Omental fat pad (tissue), 4 donors: ENCODE data around the gene CENPQ. TPM values are rescaled to one million over a fixed set of nuclear protein-coding genes. Genes with fewer than 3 reads are reported as not detected.
"Not testable (repeated sequence)": the region's sequence is repeated elsewhere in the genome, so short reads cannot be mapped to it uniquely, and the experiment has no call there.

Experiments used
- ATAC-seq: fragments of 150-250 bp; one replicate; pipeline ENCODE4 v1.9.1; 2016; ENCODE audit warnings: mild to moderate bottlenecking, moderate library complexity; ENCODE audit not compliant: low FRiP score
- DNase-seq: peaks from one replicate; pipeline ENCODE4 v3.0.0-alpha.2; 2019; ENCODE audit warnings: low spot score
- CTCF ChIP-seq, 3 donors: fragments of 450-650 bp; IDR thresholded peaks; one replicate each; pipeline ENCODE4 v1.5.1; 2016 to 2017; ENCODE audit warnings: antibody characterized with exemption in 3 of 3, mild to moderate bottlenecking in 3 of 3, moderate library complexity in 2 of 3
- total RNA-seq, 4 donors: library from RNA; depleted of rRNA; stranded (reverse); fragments of >200 nt; gene quantifications; one replicate each; pipeline ENCODE4 v1.1.0, GENCODE V29; 2016

CENPQ gene
- total RNA-seq, 4 donors from 2014 or later = 1.8 to 6.8 (median 4.5) TPM

GRCh38 chr6:49479308-49479970 is 16.3 kb downstream of the CENPQ start:
- DNase-seq (no peak), ATAC-seq (no peak)
- TF ChIP-seq CTCF (IDR thresholded peaks at IDR 0.05) = no peak

GRCh38 chr6:49481846-49482245 is 18.7 kb downstream of the CENPQ start:
- not testable (repeated sequence) for DNase-seq, ATAC-seq

DNA sequence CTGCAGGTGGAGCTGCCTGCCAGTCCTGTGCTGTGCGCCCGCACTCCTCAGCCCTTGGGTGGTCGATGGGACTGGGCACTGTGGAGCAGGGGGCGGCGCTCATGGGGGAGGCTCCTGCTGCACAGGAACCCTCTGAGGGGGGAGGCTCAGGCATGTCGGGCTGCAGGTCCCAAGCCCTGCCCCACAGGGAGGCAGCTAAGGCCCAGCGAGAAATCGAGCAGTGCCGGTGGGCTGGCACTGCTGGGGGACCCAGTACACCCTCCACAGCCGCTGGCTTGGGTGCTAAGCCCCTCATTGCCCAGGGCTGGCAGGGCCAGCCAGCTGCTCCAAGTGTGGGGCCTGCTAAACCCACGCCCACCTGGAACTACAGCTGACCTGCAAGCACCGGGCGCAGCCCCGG is 20.2 kb downstream of the CENPQ start:
- ATAC-seq, DNase-seq: not testable (repeated sequence)

GRCh38 chr6:49490633-49491032 is 27.5 kb downstream of the CENPQ start:
- DNase-seq = no peak
- TF ChIP-seq CTCF (IDR thresholded peaks at IDR 0.05) = no peak
- ATAC-seq = no peak

- DNase-seq (no peak), ATAC-seq (no peak)
- no peak for TF ChIP-seq CTCF (IDR thresholded peaks at IDR 0.05)
These were observed 34.1 kb downstream of the CENPQ start for GRCh38 chr6:49497304-49497703.

DNA sequence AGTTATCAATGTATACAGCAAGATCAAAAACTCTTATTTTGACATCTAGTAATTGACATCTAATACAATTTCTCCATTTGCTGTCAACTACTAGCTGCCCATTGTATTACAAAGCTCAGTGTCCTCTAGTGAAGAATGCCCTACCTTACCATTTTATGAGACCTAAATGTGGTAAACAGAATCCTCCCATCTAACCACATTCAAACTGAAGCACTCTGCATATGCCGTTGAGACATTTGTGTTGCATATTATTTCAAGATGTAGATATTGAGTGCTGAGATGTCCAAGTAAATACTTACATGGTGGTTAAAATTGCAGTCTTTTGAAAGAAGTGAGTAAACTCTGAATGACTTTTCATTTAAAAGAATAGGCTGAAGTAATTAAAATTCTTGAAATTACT is 36.0 kb downstream of the CENPQ start:
- no peak for ATAC-seq
- DNase-seq = no peak
- no peak for TF ChIP-seq CTCF (IDR thresholded peaks at IDR 0.05)

DNA sequence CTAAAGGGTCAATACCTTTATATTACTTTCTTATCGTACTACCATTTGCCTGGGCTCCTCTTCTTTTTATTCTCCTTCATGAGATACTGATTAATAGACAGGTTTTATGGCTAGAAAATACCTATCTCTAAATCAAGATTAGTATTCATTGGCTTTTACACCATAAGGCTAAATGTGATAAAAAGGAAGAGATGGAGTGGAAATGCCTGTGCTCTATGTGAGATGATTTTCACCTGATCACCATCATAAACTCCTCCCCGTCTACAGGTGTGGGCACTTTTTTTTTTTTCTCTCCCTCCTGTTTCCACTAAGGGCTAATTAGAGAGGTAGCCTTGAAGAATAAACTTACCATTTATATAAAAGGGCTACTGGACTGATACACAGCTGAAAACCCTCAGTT is 36.5 kb downstream of the CENPQ start, which contains the start of gene GLYATL3:
GLYATL3 (plus strand) TSS at position 301 of the 400 bp plus-strand sequence. CDS start 12,068 bp downstream, outside the sequence.
- ATAC-seq = no peak
- TF ChIP-seq CTCF (IDR thresholded peaks at IDR 0.05) = no peak
- no peak for DNase-seq

- TF ChIP-seq CTCF (IDR thresholded peaks at IDR 0.05) = no peak
- ATAC-seq (no peak), DNase-seq (no peak)
These were observed 41.5 kb downstream of the CENPQ start for GRCh38 chr6:49504666-49505065.
